ENCODE data around the gene AREG. TPM values are rescaled to one million over a fixed set of nuclear protein-coding genes. Genes with fewer than 3 reads are reported as not detected.
A peak's percentile ranks its signal among the peaks of the same experiment; 100 is the strongest.

AREG gene
- total RNA-seq, 1 experiment from 2014 or later = not detected

DNA sequence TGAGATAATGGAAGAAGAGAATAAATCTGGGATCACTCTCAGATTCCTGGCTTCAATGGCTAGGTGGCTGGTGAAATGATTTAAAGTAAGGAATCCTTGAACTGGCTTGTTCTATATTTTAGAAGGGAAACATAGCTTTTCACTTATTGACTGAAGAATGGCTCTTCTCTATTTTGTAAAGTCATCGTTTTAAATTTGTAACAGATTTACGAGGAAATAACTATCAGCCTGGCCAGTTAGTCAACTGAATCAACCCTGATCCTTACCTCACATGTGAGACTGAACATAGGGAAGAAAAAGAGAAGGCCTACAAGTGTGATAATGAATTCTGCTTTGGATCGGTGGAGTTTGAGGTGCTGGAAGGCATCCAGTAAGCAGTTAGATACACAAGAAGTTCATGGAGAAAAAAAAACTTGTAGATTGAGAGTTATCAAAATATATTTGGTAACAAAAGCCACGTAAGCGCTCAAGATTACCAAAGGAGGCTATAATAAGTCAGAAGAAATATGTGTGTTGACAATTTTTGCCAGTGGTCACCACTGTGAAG, 12.0 kb downstream of the AREG start:
- no peak for DNase-seq (ENCODE audit: low spot score)

DNA sequence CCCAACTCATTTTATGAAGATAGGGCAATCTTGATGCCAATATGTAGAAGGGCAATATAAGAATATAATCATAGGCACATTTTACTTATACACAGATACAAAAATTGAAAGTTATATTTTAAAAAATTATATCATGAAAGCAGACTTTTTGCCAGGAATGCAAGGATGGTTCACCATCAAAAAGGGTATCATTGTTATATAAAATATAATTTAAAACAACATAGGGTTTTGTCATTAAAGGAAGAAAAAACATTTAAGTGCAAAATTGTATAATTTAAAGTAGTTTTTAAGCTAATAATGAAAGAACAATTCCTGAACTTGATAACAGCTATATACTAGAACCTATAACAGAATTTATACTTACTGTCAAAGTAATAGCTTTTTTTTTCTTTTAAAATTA, 15.9 kb downstream of the AREG start:
- no peak for DNase-seq (ENCODE audit: low spot score)

DNA sequence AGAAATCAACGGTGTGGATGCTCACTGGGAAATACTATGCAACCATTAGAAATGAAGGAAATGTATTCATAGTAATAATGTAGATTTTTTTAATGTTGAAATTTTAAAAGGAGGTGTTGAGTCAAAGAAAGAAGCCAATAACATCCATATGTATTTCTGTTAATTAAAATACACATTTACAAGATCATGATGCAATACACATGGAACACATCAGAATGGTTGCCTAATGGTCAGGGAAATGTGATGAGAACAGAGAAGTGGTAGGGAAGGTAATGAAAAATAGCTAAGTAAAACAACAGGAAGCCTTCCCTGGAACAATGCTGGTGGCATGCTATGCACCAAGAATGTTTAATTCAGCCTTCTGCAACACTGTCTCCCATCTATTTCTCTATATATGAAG, 18.2 kb downstream of the AREG start:
- DNase-seq (ENCODE audit: low spot score) = no peak

DNA sequence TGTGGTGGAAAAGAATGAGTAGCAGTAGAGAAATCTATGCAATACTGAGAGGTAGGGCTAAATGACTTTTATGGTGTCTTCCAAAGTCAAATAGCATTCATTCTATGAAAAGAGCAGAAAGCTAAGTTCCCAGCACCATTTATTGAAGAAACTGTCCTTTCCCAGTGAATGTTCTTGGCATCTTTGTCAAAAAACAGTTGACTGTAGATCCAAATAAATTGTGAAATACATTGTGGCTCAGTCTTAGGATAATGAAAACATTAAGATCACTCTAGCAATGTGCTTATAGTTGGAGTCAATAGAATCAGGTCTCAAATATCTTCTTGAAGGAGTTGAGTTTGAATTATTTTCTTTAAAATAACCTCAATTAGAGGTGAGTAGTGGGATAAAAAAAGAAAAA, 19.4 kb downstream of the AREG start:
- DNase-seq (ENCODE audit: low spot score) = no peak

DNA sequence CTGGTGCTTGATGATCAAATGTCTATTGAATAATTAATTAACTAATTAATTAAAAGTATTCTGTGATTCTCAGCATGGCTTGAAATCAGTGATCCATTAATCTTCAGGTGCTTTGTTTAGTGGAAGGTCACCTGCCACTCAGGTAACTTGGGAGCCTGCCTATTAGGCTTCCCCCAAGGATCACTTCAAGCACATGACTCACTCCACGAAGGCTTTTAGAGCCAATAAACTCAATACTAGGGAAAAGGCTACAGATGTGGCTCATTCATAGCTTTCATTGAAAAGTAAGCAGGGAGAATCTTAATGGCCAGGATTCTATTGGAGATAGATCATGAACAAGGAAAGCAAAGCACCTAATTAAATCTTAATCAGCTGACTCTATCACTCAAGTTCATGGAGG, 21.3 kb downstream of the AREG start:
- no peak for DNase-seq (ENCODE audit: low spot score)

DNA sequence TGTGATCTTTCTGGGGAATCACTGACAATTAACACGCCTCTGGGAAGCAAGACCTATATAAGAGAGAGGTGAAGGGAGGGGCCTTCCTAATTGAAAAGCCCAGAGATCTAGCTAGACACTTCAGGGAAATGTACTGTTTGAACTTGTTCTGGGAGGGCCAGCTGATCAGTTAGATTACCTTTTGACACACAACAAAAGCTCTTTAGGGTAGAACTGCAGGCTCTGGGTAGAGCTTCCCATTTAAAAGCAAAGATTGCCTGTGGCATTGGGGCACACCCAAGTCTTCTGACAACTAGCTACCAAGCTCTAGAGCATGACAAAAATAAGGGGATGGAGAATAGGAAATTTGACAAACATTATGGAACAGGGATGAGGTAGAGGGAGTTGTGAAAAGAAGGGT, 26.3 kb downstream of the AREG start:
- no peak for DNase-seq (ENCODE audit: low spot score)

DNA sequence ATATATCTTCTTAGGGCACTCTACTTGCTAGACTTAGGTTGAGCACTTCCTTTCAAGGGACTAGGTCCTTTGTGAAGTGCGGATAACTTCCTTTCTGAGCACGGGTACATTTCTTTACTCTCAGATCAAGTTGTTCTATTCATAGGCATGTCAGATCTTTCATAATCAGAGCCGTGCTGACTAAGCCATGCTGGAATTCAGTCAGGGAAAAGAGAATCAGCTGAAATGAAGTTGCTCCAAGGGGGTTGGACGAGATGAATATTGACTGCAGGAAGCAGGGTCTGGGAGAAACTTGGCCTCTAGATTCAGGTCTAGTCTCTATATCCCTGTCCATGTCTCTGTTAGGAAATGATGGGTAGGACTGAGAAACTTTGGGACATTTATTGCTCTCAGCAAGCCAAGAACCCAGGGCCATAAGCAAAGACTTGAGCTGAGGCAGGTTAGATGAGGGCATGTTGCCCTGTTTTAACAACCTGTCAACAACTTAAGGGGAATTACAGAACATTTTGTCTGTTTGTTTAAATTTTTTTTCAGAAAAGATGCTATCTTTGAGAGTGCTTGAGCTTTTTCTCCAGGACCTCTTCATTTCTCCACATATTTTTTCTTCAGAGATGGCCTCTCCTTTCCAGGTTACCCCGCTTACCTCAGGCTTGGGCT, 28.3 kb downstream of the AREG start:
- DNase-seq (ENCODE audit: low spot score) = peak; percentile 69

DNA sequence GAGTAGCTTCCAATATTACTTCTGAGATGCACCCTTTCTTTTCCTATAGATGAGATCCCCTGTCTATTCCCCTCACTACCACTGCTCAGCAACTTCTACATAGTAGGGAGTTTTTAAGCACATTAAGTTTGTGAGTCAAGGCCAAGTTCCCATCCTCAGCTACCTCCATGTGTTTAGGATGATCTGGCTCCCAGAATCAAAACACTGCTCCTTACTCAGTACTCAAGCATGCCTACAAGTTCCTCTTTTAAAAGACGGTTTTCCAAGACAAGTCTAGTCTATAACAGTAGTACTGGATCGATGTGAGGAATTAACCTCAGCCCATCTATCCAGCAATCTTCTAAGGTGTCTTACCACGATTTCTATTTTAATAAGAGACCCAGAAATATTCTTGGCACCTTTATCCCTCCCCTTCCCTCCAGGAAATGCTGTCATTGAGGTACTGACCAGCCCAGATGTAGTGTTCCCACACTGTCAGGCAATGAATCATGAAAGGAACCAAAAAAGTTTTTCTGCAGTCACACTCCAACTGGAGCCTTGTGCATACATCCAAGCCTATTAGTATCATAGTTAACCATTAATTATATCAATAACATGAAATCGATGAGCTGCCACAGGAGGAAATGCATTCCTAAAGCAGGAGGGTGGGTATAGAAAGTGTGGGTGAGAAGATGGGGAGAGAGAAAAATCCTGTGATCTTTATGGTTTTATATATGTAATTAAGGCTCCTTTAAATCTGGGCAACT, 29.6 kb downstream of the AREG start:
- DNase-seq (ENCODE audit: low spot score) = no peak

DNA sequence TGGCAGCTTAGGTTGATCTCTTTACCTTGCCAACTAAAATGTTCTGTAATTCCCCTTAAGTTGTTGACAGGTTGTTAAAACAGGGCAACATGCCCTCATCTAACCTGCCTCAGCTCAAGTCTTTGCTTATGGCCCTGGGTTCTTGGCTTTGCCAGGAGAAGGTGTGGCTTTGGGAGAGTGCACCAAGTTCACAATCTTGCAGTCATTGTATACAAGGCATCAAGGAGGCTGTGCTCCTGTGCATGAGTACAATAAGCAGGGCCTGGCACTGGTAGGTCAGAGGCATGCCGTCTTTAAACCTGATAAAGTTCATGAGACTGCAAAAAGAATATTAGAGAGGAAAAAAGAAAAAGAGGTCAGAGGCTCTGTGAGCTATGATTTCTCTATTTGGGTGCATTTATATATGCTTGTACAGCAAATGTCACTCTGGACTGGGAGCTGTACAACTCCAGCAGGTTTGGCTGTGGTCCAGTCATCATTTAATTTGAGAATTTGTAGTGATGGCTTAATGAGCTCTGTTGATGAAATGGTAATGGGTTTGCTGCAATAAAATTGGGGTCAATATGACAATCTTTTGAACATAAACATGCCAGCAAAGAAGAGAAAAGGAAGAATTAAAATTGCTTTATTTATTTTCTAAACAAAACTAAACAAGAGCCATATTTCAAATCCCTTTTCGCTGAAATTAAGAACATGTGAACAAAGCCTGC, 30.3 kb downstream of the AREG start:
- DNase-seq (ENCODE audit: low spot score) = no peak

DNA sequence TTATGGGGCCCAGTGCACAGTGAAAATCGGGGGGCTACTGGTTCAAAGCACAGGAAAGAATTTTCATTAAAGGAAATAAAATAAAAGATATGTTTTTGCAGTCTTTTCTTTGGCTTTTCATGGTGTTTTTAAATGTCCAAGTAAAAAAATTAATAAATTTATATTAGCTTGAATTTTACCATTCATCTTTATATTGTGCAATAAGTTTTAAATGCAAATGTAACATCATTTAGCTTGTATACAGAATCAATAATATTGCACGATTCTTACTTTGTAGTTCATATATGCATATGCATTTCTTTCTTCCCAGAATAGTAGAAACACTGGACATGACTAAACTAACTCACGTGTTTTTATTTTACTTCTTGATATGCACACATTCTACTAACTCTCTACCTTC, 31.0 kb downstream of the AREG start:
- no peak for DNase-seq (ENCODE audit: low spot score)

DNA sequence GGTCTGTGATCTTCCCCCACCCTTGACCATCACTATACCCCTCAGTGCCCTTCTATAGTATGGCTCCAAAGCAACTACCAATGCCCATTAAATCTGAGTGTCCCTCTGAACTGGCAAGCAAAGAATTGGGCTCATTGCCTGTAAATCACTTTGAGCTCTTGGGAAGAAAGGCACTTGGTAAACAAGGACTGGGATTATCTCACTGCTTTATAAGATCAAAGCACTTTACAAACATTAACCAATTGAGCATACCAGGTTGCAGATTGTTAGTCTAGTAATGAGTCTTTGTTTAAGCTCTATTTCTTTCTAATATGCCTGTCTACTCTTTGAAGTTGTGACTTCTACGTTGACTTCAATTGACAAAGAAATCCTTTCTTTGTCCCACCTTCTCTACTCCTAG, 34.1 kb downstream of the AREG start:
- DNase-seq (ENCODE audit: low spot score) = no peak

DNA sequence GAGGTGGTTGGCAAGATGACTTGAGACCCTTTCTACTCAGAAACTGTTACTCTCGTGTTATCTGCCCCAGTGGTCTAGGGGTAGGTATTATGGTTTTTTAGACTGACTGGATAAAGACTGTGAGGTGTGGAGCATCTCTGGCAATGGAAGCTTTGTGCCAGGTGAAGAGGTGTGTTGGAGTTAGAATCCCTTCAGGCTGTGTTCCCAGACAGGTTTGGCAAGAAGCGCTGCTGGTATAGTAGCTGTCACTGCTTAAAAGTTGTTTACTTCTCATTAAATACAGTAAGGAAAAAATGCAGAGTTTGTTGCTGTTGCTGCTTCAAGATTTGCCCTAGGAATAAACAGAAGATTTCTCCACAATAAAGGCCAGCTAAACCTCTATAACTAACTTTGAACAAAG, 35.3 kb downstream of the AREG start:
- no peak for DNase-seq (ENCODE audit: low spot score)

DNA sequence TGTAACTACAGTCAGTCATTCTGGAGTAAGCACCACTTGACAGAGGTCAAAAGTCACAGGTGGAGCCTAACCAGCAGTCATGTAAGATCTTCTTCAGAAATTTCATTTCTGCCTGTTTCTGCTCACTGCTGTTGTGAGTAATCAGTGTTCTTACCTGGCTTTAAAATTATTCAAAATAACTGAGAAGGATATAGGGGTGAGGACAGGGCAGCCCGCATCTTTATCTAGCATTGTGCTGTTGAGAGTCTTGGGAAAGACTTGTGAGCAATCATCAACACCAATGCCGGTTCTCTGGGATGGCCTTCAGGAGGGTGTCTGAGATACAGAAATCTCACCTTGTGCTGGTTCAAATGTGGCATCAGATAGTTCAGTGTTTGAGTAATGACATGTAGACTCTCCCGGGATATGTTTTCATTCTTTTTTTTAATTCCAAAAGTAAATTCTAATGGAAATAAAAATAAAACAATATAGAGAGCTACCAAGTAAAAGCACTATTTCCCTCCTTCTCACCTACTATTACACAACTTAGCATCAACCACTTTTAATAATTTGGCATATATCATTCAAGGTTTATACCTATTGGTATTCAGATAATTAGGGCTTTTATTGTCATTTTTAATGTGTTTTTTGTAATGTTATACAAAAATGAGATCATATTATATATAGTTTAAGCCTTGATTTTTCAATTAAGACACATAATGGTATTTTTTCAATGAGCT, 37.1 kb downstream of the AREG start:
- DNase-seq (ENCODE audit: low spot score) = no peak

DNA sequence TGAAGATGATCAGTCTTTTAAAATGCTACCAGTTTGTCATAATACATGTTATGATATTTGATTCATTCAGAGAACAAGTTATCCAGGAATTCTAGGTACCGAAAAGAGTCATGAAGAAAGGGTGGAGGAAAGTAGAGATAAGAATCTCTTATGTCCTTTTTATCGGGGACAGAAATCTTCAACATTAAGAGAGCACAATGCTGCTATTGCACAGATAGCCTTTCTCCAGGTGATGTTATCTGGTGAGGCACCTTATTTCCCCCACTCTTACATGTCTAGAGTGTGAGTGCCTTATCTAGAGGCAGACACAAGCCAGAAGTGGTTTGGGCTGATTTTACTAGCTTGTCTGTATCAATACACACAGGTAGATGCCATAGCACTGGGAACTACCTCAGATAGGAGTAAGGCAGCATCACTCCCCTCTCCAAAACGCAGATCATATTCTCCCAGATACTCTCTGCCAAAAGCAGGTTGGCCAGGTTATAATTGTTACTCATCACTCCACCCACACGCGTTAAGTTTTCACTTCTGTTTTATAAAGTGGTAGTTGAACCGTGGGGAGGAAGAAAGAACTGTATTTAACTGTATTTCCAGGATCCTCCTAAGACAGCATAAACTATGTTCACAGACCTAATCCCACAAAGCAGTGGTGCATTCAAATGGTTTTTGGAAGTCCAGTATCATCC, 38.4 kb downstream of the AREG start:
- no peak for DNase-seq (ENCODE audit: low spot score)

DNA sequence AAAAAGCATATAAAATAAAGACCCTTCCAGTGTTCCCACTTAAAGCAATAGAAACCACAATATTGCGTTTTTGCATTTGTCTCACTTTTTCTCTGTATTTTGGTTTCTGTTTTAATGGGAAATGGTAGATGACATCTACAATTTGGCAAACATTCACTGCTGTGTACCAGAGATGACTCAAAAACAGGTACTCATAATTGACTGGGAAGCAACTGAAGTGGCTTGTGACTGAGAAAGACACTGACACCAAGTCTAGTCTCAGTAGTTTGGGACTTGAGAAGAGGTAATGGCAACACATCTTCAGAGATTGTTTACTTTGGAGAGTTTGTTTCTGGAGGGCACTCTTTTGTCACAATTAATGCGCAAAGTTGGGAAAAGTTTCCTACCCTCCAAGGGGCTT, 42.0 kb downstream of the AREG start:
- no peak for DNase-seq (ENCODE audit: low spot score)

DNA sequence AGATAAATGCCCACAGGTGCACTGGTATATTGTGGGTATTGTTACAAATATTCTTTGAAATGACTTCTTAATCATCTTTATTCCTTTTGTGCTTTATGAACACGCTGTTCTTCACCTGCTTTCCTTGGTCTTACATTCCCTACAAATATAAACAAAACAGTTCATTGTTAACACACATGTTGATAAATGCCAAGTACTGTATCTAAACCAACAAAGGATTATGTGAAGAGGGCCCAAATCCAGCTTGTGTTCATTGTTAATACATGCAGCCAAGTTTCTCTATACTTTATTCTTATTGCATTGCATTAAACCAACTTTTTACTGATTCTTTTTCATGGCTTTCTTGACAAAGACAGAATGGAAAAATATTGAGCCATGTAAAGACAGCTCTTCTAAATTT, 42.8 kb downstream of the AREG start:
- no peak for DNase-seq (ENCODE audit: low spot score)

DNA sequence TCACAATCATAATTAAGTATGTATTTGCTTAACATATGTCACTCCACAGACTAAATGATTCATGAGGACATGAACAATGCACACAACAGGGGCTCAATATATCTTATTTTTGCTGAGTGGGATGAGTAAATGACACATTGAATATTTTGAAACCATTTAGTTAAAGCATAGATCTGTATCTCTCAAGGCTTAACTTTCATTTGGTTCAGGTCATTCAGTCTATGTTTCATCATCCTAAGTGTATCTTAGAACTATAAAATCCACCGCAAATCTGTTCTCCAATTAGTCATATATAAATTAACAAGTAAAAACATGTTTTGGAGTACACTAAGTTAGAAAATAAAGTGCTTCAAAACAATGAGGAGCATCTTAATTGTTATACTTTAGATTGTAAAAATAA, 45.8 kb downstream of the AREG start:
- no peak for DNase-seq (ENCODE audit: low spot score)

DNA sequence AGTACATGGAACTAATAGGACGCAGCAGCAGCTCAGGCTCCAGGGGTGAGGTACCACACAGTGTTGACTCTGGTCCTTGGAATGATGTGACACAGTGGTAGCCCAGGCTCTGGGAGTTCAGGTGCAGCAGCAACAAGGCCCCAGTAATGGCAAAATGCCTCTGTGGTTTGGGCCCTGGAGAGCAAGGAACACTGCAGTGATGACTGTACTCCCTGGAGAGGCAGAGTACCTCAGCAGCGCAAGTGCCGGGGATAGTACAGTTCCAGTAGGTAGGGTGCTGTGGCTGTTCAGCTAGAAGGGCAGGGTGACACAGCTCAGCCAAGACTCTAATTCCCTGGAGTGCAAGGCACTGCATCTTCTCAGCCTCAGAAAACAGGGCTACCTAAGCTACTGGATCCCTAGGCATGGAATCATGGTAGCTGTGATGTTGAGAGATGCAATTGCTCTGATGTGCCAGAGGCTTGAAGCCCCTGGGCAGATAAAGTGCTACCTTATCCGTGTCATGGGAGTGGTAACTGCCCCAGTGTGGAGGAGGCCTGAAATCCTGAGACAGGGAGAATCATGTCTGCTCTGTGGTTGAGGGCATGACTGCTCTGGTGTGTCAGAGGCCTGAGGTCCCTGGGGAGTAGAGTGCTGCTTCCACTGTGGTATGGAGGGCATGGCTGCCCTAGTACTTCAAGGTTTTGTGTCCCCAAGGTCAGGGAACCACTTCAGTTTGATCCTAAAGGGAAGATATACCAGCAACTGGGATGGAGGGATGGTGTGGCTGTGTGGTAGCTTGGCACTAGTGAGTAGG, 55.2 kb downstream of the AREG start:
- no peak for DNase-seq (ENCODE audit: low spot score)

DNA sequence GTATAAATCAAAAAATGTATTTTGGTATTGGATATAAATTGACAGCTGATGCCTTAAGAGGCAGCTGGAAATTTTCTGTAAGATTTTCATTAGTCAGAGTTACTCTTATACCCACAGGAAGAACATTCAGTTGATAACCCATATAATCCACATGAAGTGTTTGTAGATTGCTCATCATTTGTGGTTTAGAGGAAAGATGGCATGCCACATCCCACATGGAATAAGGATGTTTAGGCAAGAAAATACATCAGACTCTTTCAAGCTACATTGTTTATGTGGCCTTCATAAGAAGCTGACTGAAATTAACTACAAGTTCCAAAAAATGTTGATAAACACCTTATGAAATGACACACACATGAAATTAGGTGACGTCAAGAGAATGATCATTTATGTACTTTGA, 56.6 kb downstream of the AREG start:
- peak; percentile 63 for DNase-seq (ENCODE audit: low spot score)

DNA sequence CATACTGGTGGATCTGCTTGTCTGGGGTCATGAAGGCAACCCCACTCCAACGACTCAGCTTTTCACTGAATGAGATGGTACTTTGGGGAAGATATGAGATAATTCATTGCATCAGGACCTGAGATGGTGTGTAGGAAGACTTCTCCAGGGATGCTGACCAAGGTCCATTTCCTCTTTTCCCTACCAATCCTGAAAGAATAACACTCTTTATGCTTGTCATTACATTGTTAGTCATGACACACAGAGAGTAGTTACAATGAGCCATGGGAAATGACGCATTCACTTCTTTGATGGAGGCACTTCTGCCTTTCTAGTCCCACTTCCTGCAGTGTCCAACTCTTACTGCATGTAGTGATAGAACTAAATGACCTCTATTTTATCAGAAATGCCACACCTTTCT, 58.6 kb downstream of the AREG start:
- DNase-seq (ENCODE audit: low spot score) = peak; percentile 71

DNA sequence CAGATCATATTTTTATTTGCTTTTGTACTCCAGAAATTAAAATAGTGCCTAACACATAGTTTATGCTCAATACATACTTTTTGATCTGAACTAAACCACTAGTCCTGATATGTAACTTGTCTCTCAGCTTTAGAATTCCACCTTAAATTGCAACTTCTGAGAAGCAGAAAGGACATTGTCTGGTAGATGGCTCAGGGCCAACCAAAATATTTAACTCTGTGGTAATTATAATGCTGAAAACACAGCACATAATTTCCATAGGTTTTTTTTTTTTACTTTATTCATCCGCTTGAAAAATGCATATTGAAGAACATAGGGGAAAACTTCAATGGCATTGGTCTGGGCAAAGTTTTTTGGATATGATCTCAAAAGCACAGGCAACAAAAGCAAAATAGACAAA, 59.3 kb downstream of the AREG start:
- DNase-seq (ENCODE audit: low spot score) = no peak

Measured in A172 (cell line).